NCI-H146 (cell line): ENCODE measurements around the gene FAM174B.

ENCODE experiments used
- DNase-seq: peaks from one replicate; lab custom pipeline; 2025; lab: John Stamatoyannopoulos, UW

FAM174B gene

DNA sequence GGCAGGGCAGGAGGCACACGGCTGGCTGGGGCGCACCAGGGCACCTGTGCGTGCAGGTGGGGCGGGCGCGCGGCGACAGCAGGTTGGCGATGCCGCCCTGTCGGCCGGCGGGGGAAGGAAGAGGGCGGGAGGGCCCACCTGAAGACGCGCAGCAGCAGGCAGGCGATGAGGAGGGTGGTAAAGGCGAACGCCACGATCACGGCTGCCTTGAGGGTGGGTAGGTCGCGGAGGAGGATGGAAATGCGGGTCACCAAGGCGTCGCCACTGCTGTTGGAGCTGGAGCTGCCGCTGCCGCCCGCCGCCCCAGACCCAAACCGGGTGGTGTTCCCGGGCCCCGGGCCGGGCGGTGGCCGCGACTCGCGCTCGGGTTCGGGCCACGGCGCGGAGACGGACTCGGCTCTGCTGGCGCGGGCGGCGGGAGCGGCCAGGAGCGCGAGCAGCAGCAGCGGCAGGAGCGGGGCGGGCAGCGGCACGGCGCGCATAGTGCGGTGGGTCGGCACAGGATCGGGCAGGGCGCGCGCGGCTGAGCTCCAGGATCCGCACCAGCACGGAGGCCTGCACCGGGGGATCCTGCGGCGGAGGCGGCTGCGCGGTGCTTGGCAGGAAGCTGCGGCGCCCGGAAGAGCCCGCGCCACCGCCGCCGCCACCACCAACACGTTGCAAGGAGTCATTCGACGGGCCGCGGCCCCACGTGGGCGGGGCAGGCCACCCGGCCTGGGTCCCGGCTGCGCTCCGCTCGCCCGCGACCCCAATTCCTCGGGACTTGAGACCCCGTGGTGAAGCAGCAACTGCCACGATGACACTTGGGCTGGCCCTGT lies at the start of gene FAM174B:
FAM174B (minus strand) TSS at position 598 of the 818 bp plus-strand sequence.
- DNase-seq: peak; percentile 61

DNA sequence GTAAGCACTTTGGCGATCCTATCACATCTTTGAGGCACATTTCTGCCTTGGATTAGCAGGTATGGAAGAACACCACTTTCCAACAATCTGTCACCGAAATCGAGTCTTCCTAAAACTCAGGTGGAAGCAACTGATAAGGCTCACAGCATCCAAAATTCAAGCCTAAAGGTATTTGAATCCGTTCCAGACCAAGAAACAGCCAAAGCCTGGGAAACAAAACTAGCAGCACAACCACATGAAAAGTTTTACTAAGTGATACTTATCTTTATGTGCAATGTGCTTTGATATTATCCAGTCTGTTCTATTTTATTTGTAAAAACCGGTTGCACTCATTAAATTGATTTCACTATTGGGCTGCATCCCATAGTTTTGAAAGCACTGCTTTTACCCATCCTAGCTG lies 40.5 kb upstream of the FAM174B start:
- DNase-seq: no peak

DNA sequence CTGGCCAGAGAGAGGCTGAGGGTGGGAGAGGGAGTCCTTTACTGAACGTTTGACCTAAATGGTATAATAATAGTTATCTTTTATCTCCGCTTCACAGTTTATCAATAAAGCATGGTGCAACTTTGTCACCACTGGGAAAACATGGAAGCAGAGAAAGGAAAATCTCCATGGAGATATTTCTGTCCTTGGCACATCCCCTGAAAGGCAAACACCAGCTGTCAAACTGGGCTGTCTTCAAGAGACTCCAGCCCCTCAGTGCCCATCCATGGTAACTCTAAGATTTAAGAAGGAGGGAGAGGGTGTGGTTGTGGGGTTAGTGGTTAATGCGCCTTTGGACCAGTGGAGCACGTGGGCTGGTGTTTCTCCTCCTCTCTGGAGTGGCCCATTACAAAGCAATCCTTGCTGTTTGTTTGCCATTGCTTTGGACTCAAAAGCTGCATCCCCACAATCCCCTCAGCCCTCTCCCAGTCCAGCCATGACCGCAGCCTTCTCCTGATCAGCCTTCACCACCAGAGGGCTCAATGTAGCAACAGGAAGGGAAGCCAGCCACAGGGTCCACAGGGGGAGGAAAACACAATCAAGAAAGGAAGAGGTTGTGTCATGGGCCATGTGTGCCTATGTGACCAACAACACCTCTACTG lies 38.2 kb upstream of the FAM174B start:
- peak; percentile 29 for DNase-seq

DNA sequence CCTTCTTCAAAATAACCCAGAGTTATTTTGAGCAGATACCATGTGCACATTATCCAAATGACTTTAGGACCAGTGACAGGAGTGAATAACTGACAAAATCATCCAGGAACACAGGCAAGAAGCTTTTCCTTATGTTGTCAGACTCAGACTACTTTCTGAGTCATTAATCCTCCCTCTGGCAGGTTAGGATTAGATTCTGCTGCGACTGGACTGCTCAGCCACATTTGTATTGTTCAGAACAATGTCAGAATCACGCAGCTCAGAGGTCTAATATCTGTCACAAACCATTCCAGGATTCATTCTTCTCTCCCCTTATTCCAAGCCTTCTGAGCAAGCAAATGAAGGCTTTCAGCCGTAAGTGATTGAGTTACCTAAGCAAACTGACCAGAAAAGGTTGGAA lies 34.8 kb upstream of the FAM174B start:
- DNase-seq: no peak

DNA sequence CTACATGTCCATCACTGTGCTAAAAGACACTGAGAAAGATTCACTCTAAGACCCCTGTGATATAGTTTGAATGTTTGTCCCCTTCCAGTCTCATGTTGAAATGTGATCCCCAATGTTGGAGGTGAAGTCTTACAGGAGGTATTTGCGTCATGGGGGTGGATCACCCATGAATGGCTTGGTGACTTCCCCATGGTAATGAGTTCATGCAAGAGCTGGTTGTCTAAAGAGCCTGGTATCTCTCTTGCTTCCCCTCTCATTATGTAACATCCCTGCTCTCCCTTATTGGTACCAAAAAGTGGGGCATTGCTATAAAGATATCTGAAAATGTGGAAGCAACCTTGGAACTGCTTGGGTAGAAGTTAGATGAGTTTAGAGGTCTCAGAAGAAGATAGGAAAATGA lies 32.2 kb upstream of the FAM174B start:
- no peak for DNase-seq

DNA sequence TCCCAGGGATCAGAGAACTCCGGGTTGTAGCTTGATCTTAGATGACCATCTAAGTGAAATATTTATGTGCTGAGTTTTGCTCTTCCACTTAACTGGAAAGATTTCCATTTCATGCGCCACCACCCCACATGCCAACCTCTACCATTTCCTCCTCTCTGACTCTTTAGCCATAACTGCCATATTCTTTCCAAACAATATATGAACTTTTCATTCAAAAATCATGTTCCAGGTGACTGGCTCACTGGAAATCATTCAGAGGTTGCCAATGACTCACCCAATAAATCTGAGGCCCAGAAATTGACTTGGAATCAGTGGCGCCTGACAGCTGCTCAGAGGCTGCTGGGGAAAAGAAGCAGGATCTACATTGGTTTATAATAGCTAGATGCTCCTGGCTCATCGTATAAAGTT lies 31.6 kb upstream of the FAM174B start:
- no peak for DNase-seq

DNA sequence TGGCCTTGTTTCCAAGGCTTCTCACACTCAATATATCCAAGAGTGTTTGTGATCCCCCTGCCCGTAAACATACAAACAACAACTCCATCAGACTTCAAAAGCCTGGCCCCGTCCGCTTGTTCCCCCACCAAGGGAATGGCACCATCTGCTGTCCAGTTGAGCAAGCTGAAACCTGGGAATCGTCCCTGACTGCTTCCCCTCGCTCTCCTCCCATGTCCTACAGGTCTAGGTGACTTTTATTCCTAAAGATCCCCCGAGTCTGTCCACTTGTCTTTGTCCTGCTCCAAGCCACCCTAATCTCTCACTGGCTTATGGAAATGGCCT lies 27.9 kb upstream of the FAM174B start:
- DNase-seq: peak; percentile 31

DNA sequence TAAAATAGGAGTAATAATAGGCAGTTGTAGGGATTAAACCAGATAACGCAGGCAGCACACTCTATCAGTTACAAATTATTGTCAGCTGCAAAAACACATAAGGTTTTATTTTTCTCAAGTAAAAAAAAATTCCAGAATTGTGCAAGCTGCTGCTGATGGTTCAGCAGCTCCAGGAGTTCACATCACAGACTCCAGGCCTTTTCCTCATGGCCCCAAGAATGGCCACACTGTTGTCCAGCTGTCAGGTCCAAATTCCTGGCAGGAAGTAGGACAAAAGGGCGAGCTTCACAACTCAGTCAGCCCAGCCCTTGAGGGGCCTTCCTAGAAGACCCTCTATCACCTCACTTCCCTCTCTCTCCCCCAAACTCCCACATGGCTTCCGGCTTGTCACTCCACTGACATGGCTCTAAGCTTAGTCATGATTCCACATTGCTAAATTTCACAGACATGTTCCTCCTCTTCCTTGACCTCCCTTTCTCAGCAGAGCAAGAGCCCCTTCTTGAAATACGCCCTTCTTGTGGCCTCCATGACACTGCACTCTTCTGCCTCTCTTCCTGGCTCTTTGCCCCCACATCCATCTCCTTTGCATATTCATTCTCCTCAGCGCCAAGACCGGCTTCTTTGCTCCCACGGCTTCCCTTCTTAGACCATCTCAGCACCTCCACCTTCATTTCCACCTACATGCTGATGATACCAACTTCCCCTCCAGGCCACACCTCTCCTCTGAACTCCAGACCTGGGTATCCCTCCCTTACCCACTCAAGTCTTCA lies 27.4 kb upstream of the FAM174B start:
- DNase-seq: no peak

DNA sequence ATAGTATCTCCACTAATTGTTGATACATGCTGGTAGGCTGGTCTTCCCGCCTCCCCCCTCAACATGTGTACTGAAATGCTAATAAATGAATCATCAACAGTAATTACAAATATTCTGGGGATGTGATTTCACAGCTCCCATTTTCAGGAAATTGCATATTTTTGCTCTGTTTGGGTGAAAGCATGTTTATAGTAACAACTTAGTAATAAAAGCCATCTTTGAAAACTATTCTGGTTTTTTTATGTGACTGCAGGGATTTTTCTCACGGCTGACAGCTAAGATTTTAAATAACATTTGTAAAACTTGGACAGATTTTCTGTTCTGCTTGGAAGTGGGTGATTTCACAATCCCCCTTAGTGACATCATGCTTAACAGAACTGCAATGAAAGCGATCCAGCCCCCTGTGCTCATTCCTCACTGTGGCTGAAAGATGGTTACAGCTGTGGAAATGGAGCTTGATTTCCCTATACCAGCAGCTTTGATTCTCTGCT lies 25.6 kb upstream of the FAM174B start:
- DNase-seq: no peak

DNA sequence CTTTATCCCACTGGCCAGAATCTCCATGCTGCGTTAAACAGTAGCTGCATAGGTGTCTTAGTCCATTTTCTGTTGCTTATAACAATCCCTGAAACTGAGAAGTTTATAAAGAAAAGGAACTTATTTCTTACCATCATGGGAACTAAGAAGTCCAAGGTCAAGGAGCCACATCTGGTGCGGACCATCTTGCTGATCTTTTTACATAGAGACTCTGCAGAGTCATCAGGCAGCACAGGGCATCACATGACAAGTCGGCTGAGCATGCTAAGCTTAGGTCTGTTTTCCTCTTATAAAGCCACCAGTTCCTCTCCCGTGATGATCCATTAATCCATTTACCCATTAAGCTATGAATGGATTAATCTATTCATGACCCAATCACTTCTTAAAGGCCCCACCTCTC lies 22.4 kb upstream of the FAM174B start:
- DNase-seq: no peak

DNA sequence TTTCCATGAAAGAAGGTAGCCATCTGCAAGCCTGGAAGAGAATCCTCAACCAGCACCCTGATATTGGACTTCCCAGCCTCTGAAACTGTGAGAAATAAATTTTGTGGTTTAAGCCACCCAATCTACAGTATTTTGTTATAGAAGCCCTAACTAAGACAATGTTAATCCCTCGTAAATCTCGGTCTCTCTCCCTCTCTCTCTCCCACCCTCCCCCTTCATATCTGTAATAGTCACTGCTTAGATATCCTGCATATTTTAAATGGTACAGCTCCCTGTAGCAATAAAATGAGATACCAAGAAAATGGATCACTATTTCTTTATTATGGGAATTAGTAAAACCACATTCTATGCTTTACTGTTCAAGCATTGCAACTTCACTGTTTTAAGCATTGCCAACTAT lies 21.0 kb upstream of the FAM174B start:
- no peak for DNase-seq

DNA sequence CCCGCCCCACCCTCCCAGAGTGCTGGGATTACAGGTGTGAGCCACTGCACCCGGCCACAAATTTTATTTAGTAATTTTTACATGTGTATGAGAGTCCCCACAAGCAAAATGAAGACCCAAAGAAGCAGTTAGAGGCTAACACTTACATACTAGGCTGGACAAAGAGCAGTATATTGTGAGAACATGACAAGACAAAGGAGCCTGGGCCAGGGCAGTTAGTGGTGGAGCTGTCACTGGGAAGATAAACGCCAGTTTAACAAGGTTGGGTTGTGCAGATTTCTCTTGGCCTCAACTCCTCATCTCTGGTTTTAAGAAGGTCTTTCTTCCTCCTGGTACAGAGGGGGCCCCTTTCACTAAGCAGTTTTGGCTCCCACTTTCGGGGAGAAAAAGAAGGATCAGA lies 19.9 kb upstream of the FAM174B start:
- DNase-seq: no peak

DNA sequence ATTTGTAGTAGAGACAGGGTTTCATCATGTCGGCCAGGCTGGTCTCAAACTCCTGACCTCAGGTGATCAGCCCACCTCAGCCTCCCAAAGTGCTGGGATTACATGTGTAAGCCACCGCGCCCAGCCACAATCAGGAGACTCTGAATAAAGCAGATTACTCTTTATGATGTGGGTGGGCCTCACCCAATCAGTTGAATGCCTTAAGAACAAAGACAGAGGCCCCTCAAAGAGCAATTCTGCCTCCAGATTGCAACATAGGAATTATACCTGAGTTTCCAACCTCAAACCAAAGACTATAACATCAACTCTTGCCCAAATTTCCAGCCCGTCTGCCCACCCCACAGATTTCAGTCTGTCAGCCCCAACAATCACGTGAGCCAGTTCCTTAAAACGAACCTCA lies 18.8 kb upstream of the FAM174B start:
- no peak for DNase-seq

DNA sequence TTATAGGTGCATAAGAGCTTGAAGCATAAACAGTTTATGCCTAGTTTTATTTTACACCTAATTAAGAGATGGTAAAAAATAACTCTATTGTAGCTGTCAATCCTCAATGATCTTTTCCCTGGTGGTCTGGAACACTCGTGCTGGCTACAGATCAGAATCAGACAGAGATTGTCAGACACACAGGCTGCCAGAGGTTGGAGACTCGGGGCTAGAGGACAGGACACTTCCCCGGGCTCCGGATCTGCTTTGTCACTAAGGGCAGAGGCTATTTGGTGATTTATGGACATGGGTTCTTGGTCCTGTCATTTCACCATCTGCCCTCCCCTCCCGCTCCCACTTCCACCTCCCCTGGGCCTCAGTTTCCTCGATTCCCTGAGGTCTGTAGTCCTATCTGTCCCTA lies 16.5 kb upstream of the FAM174B start:
- no peak for DNase-seq

DNA sequence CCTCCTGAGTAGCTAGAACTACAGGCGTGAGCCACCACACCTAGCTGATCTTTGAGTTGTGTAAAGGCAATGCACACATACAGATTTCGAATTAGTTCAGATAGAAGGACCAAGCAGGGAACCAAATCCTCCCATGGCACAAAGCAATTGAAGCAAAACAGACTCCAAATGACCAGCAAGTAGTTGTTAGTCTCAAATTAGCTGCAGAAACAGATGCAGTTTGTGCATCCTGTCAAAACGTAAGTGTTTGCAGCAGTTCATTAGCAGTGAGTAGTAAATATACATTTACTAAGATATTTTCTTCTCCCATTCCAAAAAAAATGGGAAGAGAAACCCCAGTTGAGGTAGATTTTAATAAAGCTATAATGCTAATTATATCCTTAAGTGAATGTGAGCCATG lies 15.8 kb upstream of the FAM174B start:
- no peak for DNase-seq

DNA sequence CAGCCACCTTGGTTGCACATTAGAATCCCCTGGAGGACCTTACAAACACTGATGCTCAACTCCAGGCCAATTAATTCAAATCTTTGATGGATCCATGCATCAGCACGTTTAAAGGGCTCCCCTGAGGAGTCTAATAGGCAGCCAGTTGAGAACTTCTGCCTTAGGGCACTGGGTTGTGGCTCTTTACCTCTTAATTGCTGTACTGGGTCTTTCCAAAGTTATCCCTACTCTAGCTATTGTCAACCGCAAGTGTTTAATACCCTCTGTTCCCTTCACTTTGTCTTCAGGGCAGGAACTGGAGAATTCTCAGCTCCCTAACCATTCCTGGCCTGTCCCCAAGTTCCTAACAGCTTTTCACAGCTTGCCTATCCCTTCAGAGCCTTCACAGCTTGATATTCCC lies 15.0 kb upstream of the FAM174B start:
- DNase-seq: no peak

DNA sequence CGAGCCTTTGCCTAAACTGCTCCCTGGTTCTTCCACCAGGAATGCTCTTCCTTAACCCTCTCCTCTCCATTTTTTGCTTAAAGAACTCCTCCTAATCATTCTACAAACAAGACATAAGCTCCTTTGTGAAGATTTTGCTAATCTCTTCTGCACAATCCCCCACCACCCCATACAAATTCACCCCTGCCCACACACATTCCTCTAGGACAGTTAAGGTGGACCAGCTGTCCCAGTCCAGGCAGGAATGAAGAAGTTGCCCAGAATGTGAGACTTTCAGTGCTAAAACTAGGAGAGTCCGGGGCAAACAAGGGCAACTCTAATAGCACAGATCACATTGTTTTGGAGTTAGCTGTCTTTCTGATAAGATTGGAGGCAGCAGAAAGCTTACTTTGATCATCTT lies 13.9 kb upstream of the FAM174B start:
- DNase-seq: no peak

DNA sequence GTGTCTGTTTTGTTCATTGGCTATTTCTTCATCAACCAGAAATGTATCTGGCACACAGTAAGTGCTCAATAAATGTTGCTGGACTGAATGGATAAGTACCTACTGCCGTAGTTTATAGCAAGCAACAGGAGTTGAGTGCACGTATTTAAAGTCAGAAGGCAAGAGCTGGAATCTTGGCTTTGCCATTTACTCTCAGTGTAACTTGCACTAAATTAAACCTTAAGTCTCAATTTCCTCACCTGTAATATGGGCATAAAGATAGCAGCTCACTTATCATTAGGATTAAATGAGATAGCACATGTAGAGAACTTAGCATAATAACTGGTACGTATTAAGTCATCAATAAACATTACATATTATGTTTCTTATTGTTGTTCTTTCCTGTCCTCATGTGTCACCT lies 13.0 kb upstream of the FAM174B start:
- no peak for DNase-seq

DNA sequence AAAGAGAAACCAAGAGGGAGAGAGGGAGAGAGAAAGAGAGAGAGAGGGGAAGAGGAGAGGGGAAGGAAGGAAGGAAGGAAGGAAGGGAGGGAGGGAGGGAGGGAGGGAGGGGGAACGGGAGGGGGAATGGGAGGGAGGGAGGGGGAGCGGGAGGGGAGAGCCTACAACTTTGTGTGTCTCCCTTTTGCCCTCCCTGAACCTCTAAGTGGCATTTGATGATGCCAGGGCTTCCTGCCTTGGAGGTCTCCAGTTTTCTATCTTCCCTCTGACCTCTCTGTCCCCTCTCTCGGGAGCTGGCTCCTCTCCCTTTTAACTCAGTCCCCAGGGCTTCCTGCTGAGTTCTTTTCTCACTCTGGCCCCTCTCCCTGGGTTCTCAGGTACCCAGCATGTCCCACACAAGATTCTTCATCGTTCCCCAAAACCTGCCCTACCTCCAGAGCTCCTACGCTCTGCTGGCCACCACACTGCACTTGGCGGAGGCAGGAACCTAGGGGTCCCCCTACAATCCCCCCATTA lies 12.5 kb upstream of the FAM174B start:
- no peak for DNase-seq

DNA sequence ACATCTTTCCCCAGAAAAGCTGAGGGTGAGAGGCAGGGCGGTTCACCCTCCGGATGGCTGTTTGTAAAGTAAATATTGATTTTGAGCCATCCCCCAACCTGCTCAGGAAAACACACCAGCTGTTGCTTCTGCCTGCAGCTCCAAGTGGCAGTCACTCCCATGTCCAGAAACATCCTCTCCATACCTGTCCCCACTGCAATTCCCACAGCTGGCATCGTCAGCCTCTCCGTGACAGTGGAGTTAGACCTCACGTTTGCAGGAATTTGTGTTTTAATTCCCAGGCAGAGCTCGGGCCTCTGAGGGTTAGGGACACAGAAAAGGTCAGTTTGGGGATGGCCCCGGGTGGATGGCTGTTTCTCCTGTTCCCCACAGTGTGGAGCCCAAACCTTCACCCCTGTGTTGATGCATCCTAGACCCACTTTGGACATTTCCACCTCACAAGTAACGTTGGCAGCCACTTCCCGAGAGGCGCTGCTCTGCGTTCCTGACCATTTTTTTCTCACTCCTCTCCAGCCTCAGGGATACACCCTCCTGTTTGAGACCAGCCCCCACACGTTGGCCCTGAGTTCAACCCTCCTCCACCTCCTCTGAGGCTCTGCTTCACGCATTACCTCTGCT lies 11.8 kb upstream of the FAM174B start:
- peak; percentile 60 for DNase-seq

DNA sequence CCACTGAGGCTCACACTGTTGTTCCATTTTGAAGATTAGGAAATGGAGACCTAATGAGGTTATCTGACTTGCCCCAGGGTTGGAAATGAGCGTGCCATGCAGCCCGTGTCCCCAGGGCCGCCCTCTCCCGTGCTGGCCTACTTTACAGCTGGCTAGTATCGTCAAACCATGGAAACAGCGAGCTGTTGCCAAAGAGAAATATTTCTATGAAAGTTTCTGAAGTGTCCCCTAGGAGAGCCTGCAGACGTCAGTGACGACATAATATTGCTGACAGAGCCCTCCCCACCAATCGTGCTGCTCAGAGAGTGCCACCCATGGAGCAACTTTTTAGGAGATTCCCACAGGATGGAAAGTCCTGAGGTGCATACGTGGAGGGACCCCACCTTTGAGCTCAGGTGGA lies 11.2 kb upstream of the FAM174B start:
- no peak for DNase-seq

DNA sequence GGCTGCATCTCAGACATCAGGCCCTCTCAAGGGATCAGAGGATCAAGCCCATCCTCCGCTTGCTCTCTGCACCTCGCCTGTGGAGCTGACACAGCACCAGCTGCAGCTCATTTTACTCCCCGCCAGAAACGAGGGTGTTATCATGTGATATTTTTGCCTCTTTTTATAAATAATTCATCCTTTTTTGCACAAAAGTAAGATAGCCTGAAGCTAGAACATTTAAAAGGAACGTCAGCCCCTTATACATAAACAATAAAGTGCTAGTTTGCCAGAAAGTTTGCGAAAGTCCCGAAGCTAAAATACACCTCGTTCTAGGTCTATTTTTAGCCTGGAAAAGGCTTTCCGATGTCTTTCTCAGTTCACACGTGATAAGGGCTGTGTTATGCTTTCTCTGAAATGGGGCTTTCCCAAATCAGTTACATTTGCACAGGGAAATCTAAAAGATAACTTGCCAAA lies 9.6 kb upstream of the FAM174B start:
- DNase-seq: no peak
